GM21367 (cell line): Measurements from ENCODE around the gene TRIM10.
"Not testable (repeated sequence)": the region's sequence is repeated elsewhere in the genome, so short reads cannot be mapped to it uniquely, and the experiment has no call there.

Experiments used
- ATAC-seq: cut with Tn5 transposase; IDR thresholded peaks from one replicate; pipeline ENCODE4 v1.9.1; 2021; ENCODE audit not compliant: unreplicated experiment

The TRIM10 gene

GRCh38 chr6:30175765-30176164, 14.8 kb upstream of the TRIM10 start:
- ATAC-seq: no peak

DNA sequence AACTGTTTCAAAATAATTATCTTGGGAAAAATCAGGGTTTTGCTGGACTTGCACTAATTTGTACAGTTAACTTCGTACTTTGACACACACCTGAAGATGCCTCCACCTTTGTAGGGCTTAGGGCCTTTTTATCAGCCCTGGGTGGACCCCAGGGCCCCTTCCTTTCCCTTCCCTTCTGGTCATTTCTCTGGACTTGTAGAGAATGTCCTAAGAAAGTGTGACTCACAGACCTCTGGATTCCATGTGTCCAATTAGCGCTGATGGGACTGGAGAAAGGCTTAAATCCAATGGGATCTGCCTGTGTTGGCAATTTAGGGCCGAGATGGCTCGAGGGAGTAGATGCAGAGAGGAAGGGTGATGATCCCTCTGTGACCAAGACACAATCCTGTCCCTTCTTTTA, 11.7 kb upstream of the TRIM10 start:
- ATAC-seq: no peak

DNA sequence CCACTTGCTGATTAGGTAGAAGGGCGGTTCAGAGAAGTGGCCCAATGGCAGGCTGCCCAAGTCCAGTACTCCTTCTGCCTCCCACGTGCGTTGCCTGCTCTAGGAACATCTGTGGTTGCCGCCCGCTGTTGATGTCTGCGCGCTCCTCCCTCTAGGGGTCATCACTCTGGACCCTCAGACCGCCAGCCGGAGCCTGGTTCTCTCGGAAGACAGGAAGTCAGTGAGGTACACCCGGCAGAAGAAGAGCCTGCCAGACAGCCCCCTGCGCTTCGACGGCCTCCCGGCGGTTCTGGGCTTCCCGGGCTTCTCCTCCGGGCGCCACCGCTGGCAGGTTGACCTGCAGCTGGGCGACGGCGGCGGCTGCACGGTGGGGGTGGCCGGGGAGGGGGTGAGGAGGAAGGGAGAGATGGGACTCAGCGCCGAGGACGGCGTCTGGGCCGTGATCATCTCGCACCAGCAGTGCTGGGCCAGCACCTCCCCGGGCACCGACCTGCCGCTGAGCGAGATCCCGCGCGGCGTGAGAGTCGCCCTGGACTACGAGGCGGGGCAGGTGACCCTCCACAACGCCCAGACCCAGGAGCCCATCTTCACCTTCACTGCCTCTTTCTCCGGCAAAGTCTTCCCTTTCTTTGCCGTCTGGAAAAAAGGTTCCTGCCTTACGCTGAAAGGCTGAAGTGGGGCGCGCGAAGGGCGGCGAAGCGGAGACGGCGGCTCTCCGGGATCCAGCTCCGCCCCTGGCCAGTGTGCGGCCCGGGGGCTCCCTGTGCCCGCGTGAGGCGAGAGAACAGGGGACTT, 10.9 kb upstream of the TRIM10 start:
- no peak for ATAC-seq

- ATAC-seq: no peak
Measured at GRCh38 chr6:30169658-30170614, 8.9 kb upstream of the TRIM10 start.

GRCh38 chr6:30168741-30169140, 7.7 kb upstream of the TRIM10 start:
- ATAC-seq: no peak

DNA sequence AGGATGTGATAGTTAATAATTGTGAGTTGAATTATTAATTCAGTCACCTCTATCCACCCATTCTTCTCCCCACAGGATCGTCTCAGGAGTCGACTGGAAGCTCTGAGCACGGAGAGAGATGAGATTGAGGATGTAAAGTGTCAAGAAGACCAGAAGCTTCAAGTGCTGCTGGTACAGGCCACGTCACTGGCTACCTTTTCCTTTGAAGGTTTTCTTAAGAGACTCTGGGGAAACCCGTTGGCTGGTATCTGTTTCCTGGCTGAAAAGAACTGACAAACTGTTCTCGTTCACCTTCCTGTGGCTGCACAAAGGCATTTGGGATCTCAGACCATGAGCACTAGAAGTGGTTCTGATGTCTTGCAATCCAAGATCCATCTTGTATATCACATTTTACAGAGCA, 6.1 kb upstream of the TRIM10 start:
- no peak for ATAC-seq

DNA sequence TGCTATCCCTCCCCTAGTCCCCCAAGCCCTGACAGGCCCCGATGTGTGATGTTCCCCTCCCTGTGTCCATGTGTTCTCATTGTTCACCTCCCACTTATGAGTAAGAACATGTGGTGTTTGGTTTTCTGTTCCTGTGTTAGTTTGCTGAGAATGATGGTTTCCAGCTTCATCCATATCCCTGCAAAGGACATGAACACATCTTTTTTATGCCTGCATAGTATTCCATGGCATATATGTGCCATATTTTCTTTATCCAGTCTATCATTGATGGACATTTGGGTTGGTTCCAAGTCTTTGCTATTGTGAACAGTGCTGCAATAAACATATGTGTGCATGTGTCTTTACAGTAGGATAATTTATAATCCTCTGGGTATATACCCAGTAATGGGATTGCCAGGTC, 4.2 kb upstream of the TRIM10 start:
- ATAC-seq: not testable (repeated sequence)

GRCh38 chr6:30164714-30165113, 3.7 kb upstream of the TRIM10 start:
- ATAC-seq: no peak

DNA sequence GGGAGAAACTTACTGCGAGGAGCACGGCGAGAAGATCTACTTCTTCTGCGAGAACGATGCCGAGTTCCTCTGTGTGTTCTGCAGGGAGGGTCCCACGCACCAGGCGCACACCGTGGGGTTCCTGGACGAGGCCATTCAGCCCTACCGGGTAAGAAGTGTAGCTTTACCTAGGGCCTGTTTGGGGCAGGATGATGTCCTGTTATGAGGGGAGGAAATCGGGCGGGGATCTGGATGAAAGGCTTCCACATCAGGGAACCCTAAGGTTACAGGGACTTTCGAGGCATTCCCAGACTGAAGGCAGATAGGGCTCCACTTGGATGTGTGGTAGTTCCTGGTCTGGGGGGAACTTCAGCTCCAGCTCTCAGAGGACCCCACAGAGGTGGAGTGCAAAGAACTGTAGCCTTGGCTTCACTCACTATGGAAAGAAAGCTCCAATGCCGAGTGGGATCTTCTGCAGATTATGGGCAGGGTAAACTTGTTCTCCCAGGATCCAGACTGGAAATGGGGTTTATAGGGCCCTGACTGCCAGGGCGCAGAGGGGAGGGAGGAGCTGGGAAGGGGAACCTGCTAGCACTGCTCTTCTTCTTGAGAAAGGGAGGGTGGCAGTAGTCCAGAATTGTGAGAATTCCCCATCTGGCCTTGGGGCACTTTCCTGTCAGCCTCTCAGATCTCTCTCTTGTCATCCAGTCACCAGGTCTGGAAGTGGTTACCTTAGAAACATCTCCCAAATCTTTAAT, 3.1 kb upstream of the TRIM10 start:
- ATAC-seq: no peak

- no peak for ATAC-seq
Measured at GRCh38 chr6:30163090-30163917, 2.3 kb upstream of the TRIM10 start, which contains the start of gene TRIM15. TRIM15 (plus strand) TSS chr6:30163546; CDS start chr6:30163685, 139 bp downstream.

DNA sequence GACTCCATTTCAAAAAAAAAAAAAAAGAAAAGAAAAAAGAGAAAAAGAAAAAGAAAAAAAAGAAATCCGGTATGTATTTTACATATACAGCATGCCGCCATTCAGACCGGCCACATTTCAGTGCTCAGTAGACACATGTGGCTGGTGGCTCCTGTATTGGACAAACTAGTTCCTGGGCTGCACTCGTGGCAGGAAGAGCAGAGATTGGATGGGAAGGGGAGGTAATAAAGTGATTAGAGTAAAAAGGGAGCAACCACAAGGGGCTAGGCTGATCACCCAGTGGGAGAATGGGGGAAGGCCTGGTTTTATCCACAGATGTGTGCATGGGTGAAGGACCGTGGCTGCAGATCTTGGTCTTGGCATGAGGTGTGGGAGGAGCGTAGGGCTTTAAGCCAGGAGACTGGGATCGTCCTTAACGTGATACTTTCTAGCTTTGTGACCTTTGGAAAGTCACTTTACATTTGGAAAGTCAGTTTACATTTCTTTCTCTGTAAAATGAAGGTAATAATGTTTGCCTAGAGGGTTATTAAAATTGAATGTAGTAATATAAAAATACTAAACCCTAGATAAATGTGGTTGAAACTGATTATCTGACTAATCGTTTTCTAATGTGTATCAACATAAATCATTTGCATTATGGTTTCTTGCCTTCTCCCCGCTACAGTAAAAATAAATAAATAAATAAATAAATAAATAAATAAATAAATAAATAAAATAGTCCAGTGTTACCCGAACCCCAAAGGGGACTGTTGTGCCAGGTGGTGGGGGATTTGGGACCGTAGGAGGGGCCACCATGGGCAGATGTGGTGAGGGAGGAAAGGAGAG, 1.5 kb upstream of the TRIM10 start:
- ATAC-seq: no peak

DNA sequence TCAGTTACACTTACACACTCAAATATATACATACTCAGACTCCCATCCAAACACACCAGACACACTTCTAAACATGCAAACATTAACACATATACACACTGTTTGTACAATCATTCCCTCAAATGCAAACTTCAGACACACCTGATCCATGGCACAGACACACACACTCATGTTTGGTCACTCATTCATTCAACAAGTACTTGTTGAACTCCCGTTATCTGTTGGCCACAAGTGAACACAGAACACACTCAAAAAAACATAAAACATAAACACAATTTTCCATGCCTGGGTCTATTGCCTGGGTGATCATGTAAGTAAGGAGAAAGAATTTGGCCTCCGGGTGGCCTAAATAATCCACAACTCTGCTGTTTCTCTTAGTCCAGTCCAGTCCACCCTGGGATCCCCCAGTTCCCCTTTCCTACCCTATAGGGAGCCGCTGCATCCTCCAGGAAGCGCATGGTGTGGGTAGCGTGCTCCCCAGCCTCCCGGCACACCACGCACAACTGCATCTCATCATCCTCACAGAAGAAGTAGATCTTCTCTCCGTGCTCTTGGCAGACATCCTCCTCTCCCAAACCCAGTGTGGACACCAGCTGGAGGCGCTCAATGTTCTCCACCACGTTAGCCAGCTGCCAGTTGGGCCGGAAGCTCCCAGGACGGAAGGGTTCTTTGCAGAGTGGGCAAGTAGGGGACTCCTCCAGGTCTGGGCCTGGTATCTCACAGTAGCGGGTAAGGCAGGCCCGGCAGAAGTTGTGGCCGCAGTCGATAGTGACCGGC, 815 bp downstream of the TRIM10 start:
- no peak for ATAC-seq

DNA sequence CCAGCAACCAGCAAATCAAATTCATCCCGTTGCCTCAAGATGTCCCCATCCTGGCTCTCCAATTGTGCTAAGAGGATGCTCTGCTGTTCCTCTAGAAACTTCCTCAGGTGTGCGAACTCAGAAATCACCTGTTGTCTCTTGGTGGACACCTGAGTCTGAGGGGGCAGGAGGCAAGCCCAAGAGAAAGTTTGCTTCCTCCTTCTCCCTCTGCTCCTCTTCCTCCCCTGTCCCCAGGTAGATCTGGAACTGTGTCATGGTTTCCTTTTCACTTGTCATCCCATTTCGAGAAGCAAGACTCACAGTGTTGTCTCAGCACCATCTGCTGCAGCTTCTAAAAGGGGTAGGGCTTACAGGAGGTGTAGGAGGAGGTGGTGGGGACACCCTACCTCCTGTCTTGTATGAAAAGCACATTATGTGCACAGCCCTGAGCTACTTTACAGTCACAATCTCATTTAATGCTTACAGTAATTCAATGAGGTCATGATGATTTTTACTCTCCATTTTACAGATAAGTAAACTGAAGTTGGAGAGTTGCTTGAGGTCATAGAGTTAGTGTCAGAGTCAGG, 2.5 kb downstream of the TRIM10 start:
- no peak for ATAC-seq

DNA sequence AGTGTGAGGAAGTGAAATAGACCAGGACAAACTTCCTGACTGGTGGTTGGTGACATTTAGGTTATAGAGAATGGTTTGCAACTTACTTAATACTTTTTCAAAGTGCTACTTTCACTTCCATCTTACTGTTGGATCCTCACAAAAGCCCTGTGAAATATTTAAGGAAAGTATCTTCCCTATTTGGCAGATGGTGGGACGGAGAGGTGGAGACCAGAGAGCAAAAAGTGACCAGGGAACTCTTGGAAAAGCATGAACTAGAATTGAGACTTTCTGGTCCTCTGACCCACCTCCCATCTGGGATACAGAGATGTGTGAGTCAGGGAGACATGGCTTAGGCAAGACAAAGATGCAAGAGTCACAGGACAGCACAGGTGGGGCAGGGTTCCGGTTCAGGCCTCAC, 3.0 kb downstream of the TRIM10 start:
- ATAC-seq: no peak

- ATAC-seq: no peak
Measured at GRCh38 chr6:30157581-30157980, 3.4 kb downstream of the TRIM10 start.

DNA sequence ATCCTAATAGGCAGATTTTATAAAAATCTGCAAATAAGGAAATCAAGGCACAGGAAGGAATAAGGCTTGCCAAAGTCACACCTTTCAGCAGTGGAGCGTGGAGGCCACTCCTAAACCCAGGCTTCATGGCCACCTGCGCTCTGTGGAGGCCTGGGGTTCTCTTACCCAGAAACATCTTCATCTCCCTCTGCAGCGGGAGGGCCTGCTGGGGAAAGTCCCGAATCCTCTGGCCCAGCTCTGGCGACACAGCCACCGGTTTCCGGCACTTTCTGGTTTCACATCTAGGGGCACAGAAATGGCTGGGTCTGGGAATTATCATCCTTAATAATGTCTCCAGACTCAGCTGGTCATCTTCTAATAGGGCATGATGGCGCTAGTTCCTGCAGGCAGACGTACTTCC, 4.2 kb downstream of the TRIM10 start:
- no peak for ATAC-seq

DNA sequence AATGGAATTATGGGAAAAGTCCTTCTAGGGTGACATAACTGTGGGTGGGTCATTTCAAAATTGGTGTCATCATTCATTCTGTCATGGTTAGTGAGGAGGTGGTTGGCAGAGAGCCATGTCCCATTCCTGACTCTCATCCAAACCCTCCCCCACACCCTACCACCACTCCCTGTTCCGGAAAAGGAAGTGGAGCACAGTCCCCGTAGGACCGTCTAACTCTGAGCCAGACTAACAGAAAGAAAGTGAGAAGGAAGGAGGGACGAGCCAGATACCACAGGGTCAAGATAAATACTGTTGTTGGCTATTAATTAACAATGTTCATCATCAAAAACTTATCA, 4.8 kb downstream of the TRIM10 start:
- no peak for ATAC-seq

DNA sequence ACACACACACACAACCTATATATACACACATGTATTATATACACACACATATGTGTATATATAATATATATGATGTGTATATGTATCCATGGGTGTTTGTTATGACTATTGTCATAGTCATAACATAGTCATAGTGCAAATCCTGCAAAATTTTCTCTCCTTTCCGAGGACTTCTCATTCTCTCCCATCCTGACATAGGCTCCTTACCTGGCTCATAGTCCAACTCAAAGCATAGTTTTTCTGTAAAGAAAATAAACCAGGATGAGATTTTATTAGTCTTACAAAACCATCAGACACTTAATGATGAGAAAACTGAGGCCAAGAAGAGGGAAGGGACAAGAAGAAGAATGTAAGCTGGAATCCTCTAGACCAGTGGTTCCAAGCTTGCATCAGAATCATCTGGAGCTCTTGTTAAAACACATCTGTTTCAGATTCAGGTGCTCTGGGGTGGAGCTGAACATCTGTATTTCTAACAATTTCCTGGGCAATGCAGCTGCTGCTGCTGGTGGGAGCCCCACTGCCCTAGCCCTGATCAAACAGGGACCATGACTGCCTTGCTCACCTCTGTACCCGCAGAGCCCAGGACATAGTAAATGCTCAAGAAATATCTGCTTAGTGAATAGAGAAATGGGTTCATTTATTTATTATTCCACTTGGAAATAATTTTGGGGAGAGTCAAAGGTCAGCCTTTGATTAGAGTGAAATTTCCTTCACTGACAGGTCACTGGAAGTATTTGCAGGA, 5.3 kb downstream of the TRIM10 start:
- no peak for ATAC-seq
